Endodermal cell (in vitro differentiated cells): ENCODE results near the gene NANOG. TPM values are rescaled to one million over a fixed set of nuclear protein-coding genes. Genes with fewer than 3 reads are reported as not detected.
"Not testable (repeated sequence)": the region's sequence is repeated elsewhere in the genome, so short reads cannot be mapped to it uniquely, and the experiment has no call there.

Source experiments
- DNase-seq: peaks from one replicate; pipeline ENCODE4 v3.0.0-alpha.2; 2017
- H3K27ac ChIP-seq: 2 replicates; pipeline ENCODE4 v1.5.1; 2013; ENCODE audit warnings: mild to moderate bottlenecking, low read depth, low read length, moderate library complexity
- H3K27me3 ChIP-seq: 2 replicates; pipeline ENCODE4 v1.6.1; 2013; ENCODE audit warnings: mild to moderate bottlenecking, low read length, moderate library complexity; ENCODE audit not compliant: insufficient read depth, control insufficient read depth, poor library complexity, severe bottlenecking
- H3K36me3 ChIP-seq: 2 replicates; pipeline ENCODE4 v1.7.0; 2013; ENCODE audit warnings: mild to moderate bottlenecking, low read length, moderate library complexity; ENCODE audit not compliant: control insufficient read depth, insufficient read depth
- H3K4me1 ChIP-seq: one replicate; pipeline ENCODE4 v1.7.0; 2013; ENCODE audit warnings: low read length; ENCODE audit not compliant: control insufficient read depth, insufficient read depth
- H3K4me3 ChIP-seq: 2 replicates; pipeline ENCODE4 v1.5.1; 2013; ENCODE audit warnings: mild to moderate bottlenecking, low read length, moderate library complexity
- H3K9ac ChIP-seq: 2 replicates; pipeline ENCODE4 v1.6.1; 2013; ENCODE audit warnings: mild to moderate bottlenecking, low read length, moderate library complexity; ENCODE audit not compliant: poor library complexity, severe bottlenecking; ENCODE audit errors: extremely low read depth
- H3K9me3 ChIP-seq: 2 replicates; pipeline ENCODE4 v1.6.1; 2013; ENCODE audit warnings: mild to moderate bottlenecking, low read length, moderate library complexity; ENCODE audit not compliant: control insufficient read depth
- H3K27ac Mint-ChIP-seq: 2 replicates; pipeline ENCODE4 v1.8.0; 2020; ENCODE audit warnings: mixed read lengths
- H3K27me3 Mint-ChIP-seq: 2 replicates; pipeline ENCODE4 v1.8.0; 2021; ENCODE audit warnings: mild to moderate bottlenecking, mixed read lengths; ENCODE audit not compliant: insufficient read depth
- H3K36me3 Mint-ChIP-seq: 2 replicates; pipeline ENCODE4 v1.8.0; 2020; ENCODE audit warnings: low read depth, mixed read lengths
- H3K4me1 Mint-ChIP-seq: 2 replicates; pipeline ENCODE4 v1.8.0; 2020; ENCODE audit warnings: mixed read lengths
- H3K4me3 Mint-ChIP-seq: 2 replicates; pipeline ENCODE4 v1.8.0; 2020; ENCODE audit warnings: mild to moderate bottlenecking, moderate library complexity, mixed read lengths
- H3K9me3 Mint-ChIP-seq: 2 replicates; pipeline ENCODE4 v1.8.0; 2020; ENCODE audit warnings: mild to moderate bottlenecking, mixed read lengths
- CTCF ChIP-seq: fragments of 200-600 bp; sonication (generic); conservative IDR thresholded peaks from 2 replicates; pipeline ENCODE4 v1.5.0; 2021; ENCODE audit warnings: antibody characterized with exemption, mild to moderate bottlenecking
- WGBS, 2 experiments: methylation state at CpG; one replicate each; pipeline versions ENCODE4 v1.1.5 to v1.1.7; 2013; ENCODE audit warnings: missing lambda C conversion rate in 2 of 2, mixed read lengths in 1 of 2; ENCODE audit not compliant: insufficient coverage in 1 of 2, insufficient read length in 1 of 2; 5-methylcytosine and 5-hydroxymethylcytosine counted together
- long read RNA-seq, 4 experiments: library from polyadenylated mRNA in 2 of 4; library from RNA in 1 of 4; library from capped mRNA in 1 of 4; stranded (forward) in 3 of 4; unstranded in 1 of 4; transcript quantifications; one replicate each; pipeline ENCODE4 v2.0.0, GENCODE V29; 2020 to 2021; ENCODE audit warnings: inconsistent platforms in 1 of 4
- polyA plus RNA-seq, 2 experiments: library from polyadenylated mRNA; stranded (reverse); fragments of 50-300 nt; gene quantifications; one replicate each; pipeline ENCODE4 v1.2.3, GENCODE V29; 2013
- total RNA-seq, 2 donors: library from RNA; stranded (reverse); fragmentation: NEBNext Ultra II Directional in 1 of 2; extraction: Animal tissue kit (Norgen Biotek cat#: 25700) in 1 of 2; gene quantifications; 2 replicates in 1 of 2; 3 replicates in 1 of 2; pipeline ENCODE4 v1.2.1, GENCODE V29; 2021

NANOG gene
- 10 to 100 TPM in 1 of 2 donors, 1 to 10 TPM in 1; 6.1 to 79.5 TPM for total RNA-seq
- 12.9 TPM for polyA plus RNA-seq (2013, experiment 1 of 2)
- polyA plus RNA-seq (2013, experiment 2 of 2) = 3.3 TPM
- long read RNA-seq, experiment 1, full-length matches to known transcripts = 1 of 1 reads
- long read RNA-seq, experiment 1, partial matches to known transcripts = 0 of 1 reads
- long read RNA-seq, experiment 1, other reads (novel, unspliced or antisense) = 0 of 1 reads
- long read RNA-seq, experiment 2, partial matches to known transcripts = 0 of 1 reads
- long read RNA-seq, experiment 2, other reads (novel, unspliced or antisense) = 1 of 1 reads
- long read RNA-seq, experiment 3, full-length matches to known transcripts = 151 of 212 reads
- long read RNA-seq, experiment 3, partial matches to known transcripts = 42 of 212 reads
- long read RNA-seq, experiment 3, other reads (novel, unspliced or antisense) = 19 of 212 reads
- long read RNA-seq, experiment 4, full-length matches to known transcripts = 1 of 1 reads
- long read RNA-seq, experiment 4, partial matches to known transcripts = 0 of 1 reads
- long read RNA-seq, experiment 4, other reads (novel, unspliced or antisense) = 0 of 1 reads

GRCh38 chr12:7788884-7789528 lies at the start of gene NANOG:
Gene NANOG, plus strand, starts transcription at chr12:7789402. Its CDS starts 213 bp downstream, at chr12:7789615.
- H3K27ac Mint-ChIP-seq = peak within 1 kb of the TSS; percentile 74
- peaks cover 64% of the 10 kb centered on the region for H3K4me1 Mint-ChIP-seq
- DNase-seq = peak; percentile 92
- Histone ChIP-seq H3K4me3 (peak within 1 kb of the TSS; percentile 84), H3K9ac (peak within 1 kb of the TSS; percentile 24)
- peak within 1 kb of the TSS; percentile 72 for H3K4me3 Mint-ChIP-seq
- H3K36me3 ChIP-seq, H3K4me1 ChIP-seq, H3K27me3 Mint-ChIP-seq, H3K27ac ChIP-seq, H3K27me3 ChIP-seq, H3K9me3 Mint-ChIP-seq, H3K9me3 ChIP-seq: not testable (repeated sequence)
- WGBS, 2 experiments = 25% methylated on average over 11 of the region's 13 CpGs; no CpG with 5 or more reads in 1 of the 2 experiments
- H3K36me3 Mint-ChIP-seq = peaks cover 18% of the 10 kb centered on the region

- TF ChIP-seq CTCF = no peak
- 99 to 100% methylated on average over 2 to 4 of the region's 5 CpGs for WGBS, 2 experiments
Observed at GRCh38 chr12:7747246-7747645, 42.0 kb upstream of the NANOG start, which contains the start of gene CLEC4C. Gene CLEC4C, minus strand, starts transcription at chr12:7747375. Its CDS starts 27 bp downstream, at chr12:7747348.

GRCh38 chr12:7748852-7749251 lies 40.4 kb upstream of the NANOG start:
- Mint-ChIP-seq H3K36me3 (peaks cover 2% of the 10 kb centered on the region), H3K4me3 (no peak overlapping the region), H3K9me3 (peaks cover 31% of the 10 kb centered on the region), H3K27ac (no peak overlapping the region), H3K27me3 (peaks cover 4% of the 10 kb centered on the region), H3K4me1 (no peaks in the 10 kb centered on the region)
- H3K9ac ChIP-seq = no peak overlapping the region
- H3K36me3 ChIP-seq = no peaks in the 10 kb centered on the region
- no peak for DNase-seq
- H3K4me1 ChIP-seq = no peaks in the 10 kb centered on the region
- WGBS, 2 experiments = 77 to 88% methylated on average over 1 to 4 of the region's 4 CpGs
- no peak overlapping the region for H3K27ac ChIP-seq
- no peak overlapping the region for H3K4me3 ChIP-seq
- peaks cover 4% of the 10 kb centered on the region for H3K9me3 ChIP-seq
- TF ChIP-seq CTCF = no peak
- H3K27me3 ChIP-seq = no peaks in the 10 kb centered on the region

More at GRCh38 chr12:7747246-7747645, 42.0 kb upstream of the NANOG start, which contains the start of gene CLEC4C:
- no peak within 1 kb of the TSS for H3K27ac ChIP-seq
- peaks cover 26% of the 10 kb centered on the region for H3K9me3 Mint-ChIP-seq
- no peaks in the 10 kb centered on the region for H3K4me1 ChIP-seq
- peaks cover 7% of the 10 kb centered on the region for H3K9me3 ChIP-seq
- DNase-seq = no peak
- H3K4me3 Mint-ChIP-seq = no peak within 1 kb of the TSS
- H3K27me3 Mint-ChIP-seq = peaks cover 4% of the 10 kb centered on the region
- H3K36me3 Mint-ChIP-seq = peaks cover 2% of the 10 kb centered on the region
- no peak within 1 kb of the TSS for H3K4me3 ChIP-seq
- no peaks in the 10 kb centered on the region for H3K4me1 Mint-ChIP-seq
- no peak within 1 kb of the TSS for H3K9ac ChIP-seq
- no peaks in the 10 kb centered on the region for H3K36me3 ChIP-seq
- H3K27ac Mint-ChIP-seq = no peak within 1 kb of the TSS
- no peaks in the 10 kb centered on the region for H3K27me3 ChIP-seq
